ENCODE data around the gene ACAP3.
A peak's percentile ranks its signal among the peaks of the same experiment; 100 is the strongest.

- TF ChIP-seq POLR2AphosphoS5 (IDR thresholded peaks at IDR 0.05): peak in 2 of 3 donors; percentile 46 to 74
- TF ChIP-seq POLR2A (IDR thresholded peaks at IDR 0.05): peak; percentile 38
These were observed 17.0 kb upstream of the ACAP3 start, which contains the start of the genes CPTP and INTS11 for GRCh38 chr1:1324524-1325287.

Data from breast epithelium (tissue), 3 donors.